ENCODE results near the gene ETS2.

Gene ETS2

GRCh38 chr21:38813547-38813946 lies 7.8 kb downstream of the ETS2 start:
- no peak overlapping the region for H3K27ac ChIP-seq
- TF ChIP-seq CTCF (IDR thresholded peaks at IDR 0.05) (no peak), ZFX (IDR thresholded peaks at IDR 0.05; ENCODE audit: borderline replicate concordance) (no peak)

- TF ChIP-seq CTCF (IDR thresholded peaks at IDR 0.05) = no peak
- no peak for TF ChIP-seq ZFX (IDR thresholded peaks at IDR 0.05; ENCODE audit: borderline replicate concordance)
- no peak overlapping the region for H3K27ac ChIP-seq
Measured at GRCh38 chr21:38814126-38815059, 8.7 kb downstream of the ETS2 start.

GRCh38 chr21:38815060-38815405 lies 9.3 kb downstream of the ETS2 start:
- no peak overlapping the region for H3K27ac ChIP-seq
- TF ChIP-seq ZFX (IDR thresholded peaks at IDR 0.05; ENCODE audit: borderline replicate concordance) (no peak), CTCF (IDR thresholded peaks at IDR 0.05) (no peak)

GRCh38 chr21:38816400-38816977 lies 10.8 kb downstream of the ETS2 start:
- TF ChIP-seq CTCF (IDR thresholded peaks at IDR 0.05) = no peak
- TF ChIP-seq ZFX (IDR thresholded peaks at IDR 0.05; ENCODE audit: borderline replicate concordance) = no peak
- no peak overlapping the region for H3K27ac ChIP-seq

- no peak overlapping the region for H3K27ac ChIP-seq
- TF ChIP-seq CTCF (IDR thresholded peaks at IDR 0.05) = no peak
- TF ChIP-seq ZFX (IDR thresholded peaks at IDR 0.05; ENCODE audit: borderline replicate concordance) = no peak
Measured at GRCh38 chr21:38817371-38818324, 11.9 kb downstream of the ETS2 start.

GRCh38 chr21:38818325-38818723 lies 12.6 kb downstream of the ETS2 start:
- H3K27ac ChIP-seq = no peak overlapping the region
- no peak for TF ChIP-seq CTCF (IDR thresholded peaks at IDR 0.05)
- TF ChIP-seq ZFX (IDR thresholded peaks at IDR 0.05; ENCODE audit: borderline replicate concordance) = no peak
